ENCODE measurements around the gene S100A8. TPM values are rescaled to one million over a fixed set of nuclear protein-coding genes. Genes with fewer than 3 reads are reported as not detected.

S100A8 gene
- total RNA-seq, 1 donor from 2014 or later = not detected

DNA sequence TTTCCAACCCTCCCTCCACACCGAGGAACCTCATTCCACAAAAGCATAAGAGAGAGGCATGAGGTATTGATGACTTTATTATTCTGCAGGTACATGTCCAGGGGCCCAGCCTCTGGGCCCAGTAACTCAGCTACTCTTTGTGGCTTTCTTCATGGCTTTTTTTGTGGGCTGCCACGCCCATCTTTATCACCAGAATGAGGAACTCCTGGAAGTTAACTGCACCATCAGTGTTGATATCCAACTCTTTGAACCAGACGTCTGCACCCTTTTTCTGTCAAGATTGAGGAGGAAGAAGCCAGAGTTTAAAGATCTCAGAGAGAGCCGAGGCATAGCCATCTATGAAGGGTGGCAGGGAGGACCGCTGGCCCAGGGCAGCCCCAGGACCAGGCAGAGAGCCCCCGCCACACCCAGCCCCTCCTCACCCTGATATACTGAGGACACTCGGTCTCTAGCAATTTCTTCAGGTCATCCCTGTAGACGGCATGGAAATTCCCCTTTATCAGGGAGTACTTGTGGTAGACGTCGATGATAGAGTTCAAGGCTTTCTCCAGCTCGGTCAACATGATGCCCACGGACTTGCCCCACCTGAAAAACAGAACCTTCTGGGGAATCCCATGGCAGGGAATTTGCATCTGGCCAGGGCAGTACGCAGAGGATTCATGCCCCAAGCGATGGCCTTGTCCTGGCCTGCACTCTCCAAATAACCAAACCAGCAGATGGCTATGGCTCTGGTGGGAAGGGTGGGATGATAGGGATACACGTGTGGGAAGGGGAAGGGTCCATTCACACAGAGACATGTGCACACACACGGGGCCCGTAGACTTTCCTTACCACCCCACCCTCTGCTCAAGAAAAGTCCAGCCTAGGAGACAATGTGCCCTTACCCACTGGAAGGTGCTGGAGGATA is 647 bp downstream of the S100A8 start:
- peaks cover 2% of the 10 kb centered on the region for H3K27me3 ChIP-seq (ENCODE audit: control insufficient read depth, insufficient read depth, low read length)
- no peak for DNase-seq (ENCODE audit: low read depth)
- no peak overlapping the region for H3K4me3 ChIP-seq (ENCODE audit: low read depth, low read length)
- H3K36me3 ChIP-seq (ENCODE audit: control insufficient read depth, insufficient read depth, low read length) = no peaks in the 10 kb centered on the region
- TF ChIP-seq, protein P1, sequence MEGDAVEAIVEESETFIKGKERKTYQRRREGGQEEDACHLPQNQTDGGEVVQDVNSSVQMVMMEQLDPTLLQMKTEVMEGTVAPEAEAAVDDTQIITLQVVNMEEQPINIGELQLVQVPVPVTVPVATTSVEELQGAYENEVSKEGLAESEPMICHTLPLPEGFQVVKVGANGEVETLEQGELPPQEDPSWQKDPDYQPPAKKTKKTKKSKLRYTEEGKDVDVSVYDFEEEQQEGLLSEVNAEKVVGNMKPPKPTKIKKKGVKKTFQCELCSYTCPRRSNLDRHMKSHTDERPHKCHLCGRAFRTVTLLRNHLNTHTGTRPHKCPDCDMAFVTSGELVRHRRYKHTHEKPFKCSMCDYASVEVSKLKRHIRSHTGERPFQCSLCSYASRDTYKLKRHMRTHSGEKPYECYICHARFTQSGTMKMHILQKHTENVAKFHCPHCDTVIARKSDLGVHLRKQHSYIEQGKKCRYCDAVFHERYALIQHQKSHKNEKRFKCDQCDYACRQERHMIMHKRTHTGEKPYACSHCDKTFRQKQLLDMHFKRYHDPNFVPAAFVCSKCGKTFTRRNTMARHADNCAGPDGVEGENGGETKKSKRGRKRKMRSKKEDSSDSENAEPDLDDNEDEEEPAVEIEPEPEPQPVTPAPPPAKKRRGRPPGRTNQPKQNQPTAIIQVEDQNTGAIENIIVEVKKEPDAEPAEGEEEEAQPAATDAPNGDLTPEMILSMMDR (IDR thresholded peaks at IDR 0.05; ENCODE audit: insufficient read depth, low read length, poor library complexity, severe bottlenecking) = no peak

DNA sequence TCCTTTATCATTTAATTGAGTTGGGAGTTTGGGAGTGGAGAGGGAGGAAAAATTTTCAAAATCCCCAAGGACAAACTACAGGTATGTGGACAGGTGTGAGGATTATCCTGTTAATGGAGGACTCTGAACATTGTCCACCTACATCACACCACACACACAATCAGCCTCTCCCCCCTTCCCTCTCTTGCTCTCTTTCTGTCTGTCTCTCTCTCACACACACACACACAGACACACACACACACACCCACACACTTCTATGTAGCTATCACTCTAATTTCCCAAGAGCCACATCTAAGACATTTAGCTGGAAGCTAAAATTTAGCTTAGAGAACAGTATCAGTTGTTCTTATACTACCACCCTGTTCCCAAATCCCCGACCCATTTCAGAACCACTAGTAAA is 1.5 kb downstream of the S100A8 start:
- Histone ChIP-seq H3K4me3 (ENCODE audit: low read depth, low read length) (no peak overlapping the region), H3K36me3 (ENCODE audit: control insufficient read depth, insufficient read depth, low read length) (no peaks in the 10 kb centered on the region), H3K27me3 (ENCODE audit: control insufficient read depth, insufficient read depth, low read length) (no peaks in the 10 kb centered on the region)
- TF ChIP-seq, protein P1 (IDR thresholded peaks at IDR 0.05; ENCODE audit: insufficient read depth, low read length, poor library complexity, severe bottlenecking) = no peak
- no peak for DNase-seq (ENCODE audit: low read depth)

DNA sequence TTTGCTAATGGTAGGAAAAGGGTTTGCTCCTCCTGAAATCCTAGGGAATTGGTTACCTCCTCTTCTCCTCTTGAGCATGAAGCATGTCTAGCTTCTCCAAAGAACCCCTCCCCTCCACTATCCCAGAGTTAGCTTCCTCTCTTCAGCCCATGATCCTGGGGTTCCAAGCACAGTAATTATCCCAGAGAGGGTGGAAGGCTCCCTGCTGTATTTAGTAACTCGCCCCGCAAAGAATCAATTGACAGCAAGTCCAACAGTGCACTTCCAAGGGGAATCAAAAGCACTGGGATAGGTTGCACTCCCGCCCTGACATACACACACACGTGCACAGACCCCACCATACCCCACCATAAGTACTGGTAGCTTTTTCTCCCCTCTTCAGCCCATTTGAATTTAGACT is 3.1 kb downstream of the S100A8 start:
- TF ChIP-seq, protein P1 (IDR thresholded peaks at IDR 0.05; ENCODE audit: insufficient read depth, low read length, poor library complexity, severe bottlenecking) = no peak
- H3K27me3 ChIP-seq (ENCODE audit: control insufficient read depth, insufficient read depth, low read length) = no peaks in the 10 kb centered on the region
- H3K36me3 ChIP-seq (ENCODE audit: control insufficient read depth, insufficient read depth, low read length) = no peaks in the 10 kb centered on the region
- H3K4me3 ChIP-seq (ENCODE audit: low read depth, low read length) = no peak overlapping the region
- no peak for DNase-seq (ENCODE audit: low read depth)

DNA sequence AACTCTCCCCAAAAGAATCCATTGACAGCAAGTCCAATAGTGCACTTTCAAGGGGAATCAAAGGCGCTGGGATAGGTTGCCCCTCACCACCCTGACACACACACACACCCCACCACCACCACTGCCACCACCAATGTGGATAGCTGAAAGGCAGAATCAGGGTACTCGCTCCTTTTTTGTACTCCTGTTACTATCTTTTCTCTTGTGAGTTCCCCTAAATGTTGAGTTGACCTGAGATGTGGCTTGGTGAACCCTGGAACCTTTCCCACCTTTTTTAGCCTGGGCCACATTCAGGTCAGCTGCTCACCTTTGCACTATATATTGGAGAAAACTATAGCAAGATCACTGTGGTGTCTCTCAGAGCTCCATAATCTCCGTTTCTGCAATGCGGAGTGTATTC is 3.9 kb downstream of the S100A8 start:
- no peak for DNase-seq (ENCODE audit: low read depth)
- H3K4me3 ChIP-seq (ENCODE audit: low read depth, low read length) = no peak overlapping the region
- TF ChIP-seq, protein P1 (IDR thresholded peaks at IDR 0.05; ENCODE audit: insufficient read depth, low read length, poor library complexity, severe bottlenecking) = no peak
- H3K36me3 ChIP-seq (ENCODE audit: control insufficient read depth, insufficient read depth, low read length) = no peaks in the 10 kb centered on the region
- H3K27me3 ChIP-seq (ENCODE audit: control insufficient read depth, insufficient read depth, low read length) = no peaks in the 10 kb centered on the region

DNA sequence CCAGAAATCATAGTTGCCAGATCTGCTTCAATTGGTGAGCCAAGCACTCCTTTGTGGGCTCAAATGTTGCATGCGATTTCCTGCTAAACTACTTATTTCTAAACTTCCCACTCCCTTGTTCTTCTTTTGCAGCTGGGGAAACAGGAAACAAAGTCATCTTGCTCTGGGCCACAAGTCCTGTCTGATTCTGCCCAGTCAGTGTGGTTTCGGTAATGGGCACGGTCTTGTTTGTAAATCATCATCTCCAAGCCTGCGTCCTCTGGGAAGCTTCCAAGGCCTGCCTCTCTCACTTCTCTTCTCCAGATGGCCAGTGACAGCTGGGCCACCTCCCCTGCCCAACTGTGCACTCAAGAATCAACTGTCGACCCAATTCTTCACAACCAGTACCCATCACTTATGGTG is 4.4 kb downstream of the S100A8 start:
- TF ChIP-seq, protein P1 (IDR thresholded peaks at IDR 0.05; ENCODE audit: insufficient read depth, low read length, poor library complexity, severe bottlenecking) = no peak
- no peaks in the 10 kb centered on the region for H3K36me3 ChIP-seq (ENCODE audit: control insufficient read depth, insufficient read depth, low read length)
- DNase-seq (ENCODE audit: low read depth) = no peak

More for the DNA sequence above, 4.4 kb downstream of the S100A8 start:
- Histone ChIP-seq H3K4me3 (ENCODE audit: low read depth, low read length) (no peak overlapping the region), H3K27me3 (ENCODE audit: control insufficient read depth, insufficient read depth, low read length) (no peaks in the 10 kb centered on the region)

Data from kidney epithelial cell (primary cell).